GM12874 (cell line): Measurements from ENCODE around the gene NECAB2.

ENCODE experiments used
- TF ChIP-seq, protein P1 (sequence below): IDR thresholded peaks from 2 replicates; pipeline ENCODE4 v1.5.1; 2011; ENCODE audit warnings: low read depth, mild to moderate bottlenecking, control low read depth, low read length, moderate library complexity; ENCODE audit not compliant: insufficient read depth

NECAB2 gene

DNA sequence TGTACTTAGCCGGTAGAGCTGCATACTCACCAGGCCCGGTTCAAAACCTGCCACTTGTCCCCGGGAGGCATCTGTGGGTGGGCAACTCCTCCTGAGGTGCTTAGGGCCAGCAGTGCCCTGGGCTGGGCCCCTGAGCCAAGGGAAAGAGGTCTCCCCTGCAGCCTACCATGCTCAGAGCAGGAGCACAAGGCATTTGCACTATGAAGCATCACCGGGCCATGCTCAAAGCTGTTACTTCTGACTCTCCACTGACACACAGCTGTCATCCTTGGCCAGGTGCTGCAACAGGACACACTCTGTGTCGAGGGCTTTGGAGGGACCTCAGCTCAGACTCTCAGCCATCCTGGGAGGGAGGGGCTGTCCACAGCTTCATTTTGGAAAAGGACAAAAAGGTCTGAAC is 37.3 kb downstream of the NECAB2 start:
- TF ChIP-seq, protein P1, sequence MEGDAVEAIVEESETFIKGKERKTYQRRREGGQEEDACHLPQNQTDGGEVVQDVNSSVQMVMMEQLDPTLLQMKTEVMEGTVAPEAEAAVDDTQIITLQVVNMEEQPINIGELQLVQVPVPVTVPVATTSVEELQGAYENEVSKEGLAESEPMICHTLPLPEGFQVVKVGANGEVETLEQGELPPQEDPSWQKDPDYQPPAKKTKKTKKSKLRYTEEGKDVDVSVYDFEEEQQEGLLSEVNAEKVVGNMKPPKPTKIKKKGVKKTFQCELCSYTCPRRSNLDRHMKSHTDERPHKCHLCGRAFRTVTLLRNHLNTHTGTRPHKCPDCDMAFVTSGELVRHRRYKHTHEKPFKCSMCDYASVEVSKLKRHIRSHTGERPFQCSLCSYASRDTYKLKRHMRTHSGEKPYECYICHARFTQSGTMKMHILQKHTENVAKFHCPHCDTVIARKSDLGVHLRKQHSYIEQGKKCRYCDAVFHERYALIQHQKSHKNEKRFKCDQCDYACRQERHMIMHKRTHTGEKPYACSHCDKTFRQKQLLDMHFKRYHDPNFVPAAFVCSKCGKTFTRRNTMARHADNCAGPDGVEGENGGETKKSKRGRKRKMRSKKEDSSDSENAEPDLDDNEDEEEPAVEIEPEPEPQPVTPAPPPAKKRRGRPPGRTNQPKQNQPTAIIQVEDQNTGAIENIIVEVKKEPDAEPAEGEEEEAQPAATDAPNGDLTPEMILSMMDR, result no peak

DNA sequence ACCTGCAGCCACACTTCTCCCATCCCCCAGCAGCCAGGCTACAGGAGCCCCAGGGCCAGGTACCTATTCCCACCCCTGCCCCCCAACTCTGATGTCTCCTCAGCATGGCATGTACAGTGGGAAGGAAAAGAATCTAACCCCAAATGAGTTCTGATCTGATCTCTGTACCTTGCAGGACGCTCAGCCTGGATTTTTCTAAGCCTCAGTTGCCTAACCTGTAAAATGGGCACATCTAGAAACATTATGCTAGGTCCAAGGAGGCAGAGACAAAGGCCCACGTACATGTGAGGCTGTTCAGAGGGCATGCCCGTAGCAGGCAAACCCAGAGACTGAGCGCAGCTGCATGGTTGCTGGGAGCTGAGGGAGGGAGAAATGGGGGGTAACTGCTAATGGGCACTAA is 39.5 kb downstream of the NECAB2 start:
- TF ChIP-seq, protein P1, result no peak

DNA sequence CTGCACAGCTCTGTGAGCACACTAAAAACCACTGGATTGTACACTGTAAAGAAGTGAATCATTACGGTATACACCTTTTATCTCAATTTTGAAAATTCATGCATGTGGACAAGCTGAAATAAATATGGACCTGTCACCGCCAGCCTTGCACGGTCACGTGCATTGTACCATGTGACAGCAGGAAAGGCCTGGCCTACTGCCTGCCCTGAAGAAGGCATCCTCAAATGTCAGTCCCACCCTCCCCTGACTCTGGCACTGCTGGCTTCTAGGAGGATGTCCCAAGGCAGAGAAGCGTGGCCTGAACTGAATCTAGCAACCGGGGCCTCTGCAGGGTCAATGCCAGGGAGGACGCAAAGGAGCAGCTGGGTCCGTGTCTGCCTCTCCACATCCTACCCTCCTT is 39.9 kb downstream of the NECAB2 start:
- TF ChIP-seq, protein P1, result no peak

DNA sequence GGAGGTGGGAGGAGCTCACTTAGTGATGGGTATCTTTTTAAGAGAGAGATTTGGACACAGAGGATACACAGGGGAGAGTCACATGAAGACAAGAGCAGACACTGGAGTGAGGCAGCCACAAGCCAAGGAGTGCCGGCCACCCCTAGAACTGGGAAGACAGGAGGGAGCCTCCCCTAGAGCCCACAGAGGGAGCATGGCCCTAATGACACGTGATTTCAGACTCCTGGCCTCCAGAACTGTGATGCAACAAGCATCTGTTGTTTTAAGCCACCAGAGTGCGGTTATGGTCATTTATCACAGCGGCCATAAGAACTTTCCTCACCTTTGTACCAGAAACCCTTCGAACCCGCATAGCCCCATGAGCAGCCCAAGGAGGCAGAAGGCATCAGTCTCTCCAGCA is 41.2 kb downstream of the NECAB2 start:
- TF ChIP-seq, protein P1, result no peak

DNA sequence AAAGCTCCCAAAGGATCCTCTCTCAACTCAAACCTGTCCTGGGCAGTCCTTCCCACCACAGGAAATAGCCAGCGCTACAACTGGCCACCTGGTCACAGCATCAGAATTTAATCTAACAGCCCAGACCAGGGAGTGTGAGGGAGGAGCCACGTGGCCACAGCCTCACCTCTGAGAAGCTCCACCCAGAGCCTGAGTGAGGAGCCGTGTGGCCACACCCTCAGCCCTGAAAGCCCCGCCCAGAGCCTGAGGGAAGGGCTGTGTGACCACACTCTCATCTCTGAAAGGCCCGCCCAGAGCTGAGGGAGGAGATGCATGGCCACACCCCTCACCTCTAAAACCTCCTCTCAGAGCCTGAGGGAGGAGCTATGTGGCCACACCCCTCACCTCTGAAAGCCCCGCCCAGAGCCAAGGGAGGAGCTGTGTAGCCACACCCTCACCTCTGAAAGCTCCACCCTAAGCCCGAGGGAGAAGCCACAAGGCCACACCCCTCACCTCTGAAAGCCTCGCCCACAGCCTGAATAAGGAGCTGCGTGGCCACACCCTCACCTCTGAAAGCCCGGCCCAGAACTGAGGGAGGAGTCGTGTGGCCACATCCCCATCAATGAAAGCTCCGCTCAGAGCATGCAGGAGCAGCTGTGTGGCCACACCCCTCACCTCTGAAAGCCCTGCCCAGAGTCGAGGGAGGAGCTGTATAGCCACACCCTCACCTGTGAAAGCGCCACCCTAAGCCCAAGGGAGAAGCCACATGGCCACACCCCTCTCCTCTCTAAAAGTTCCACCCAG is 45.9 kb downstream of the NECAB2 start:
- TF ChIP-seq, protein P1, result no peak

DNA sequence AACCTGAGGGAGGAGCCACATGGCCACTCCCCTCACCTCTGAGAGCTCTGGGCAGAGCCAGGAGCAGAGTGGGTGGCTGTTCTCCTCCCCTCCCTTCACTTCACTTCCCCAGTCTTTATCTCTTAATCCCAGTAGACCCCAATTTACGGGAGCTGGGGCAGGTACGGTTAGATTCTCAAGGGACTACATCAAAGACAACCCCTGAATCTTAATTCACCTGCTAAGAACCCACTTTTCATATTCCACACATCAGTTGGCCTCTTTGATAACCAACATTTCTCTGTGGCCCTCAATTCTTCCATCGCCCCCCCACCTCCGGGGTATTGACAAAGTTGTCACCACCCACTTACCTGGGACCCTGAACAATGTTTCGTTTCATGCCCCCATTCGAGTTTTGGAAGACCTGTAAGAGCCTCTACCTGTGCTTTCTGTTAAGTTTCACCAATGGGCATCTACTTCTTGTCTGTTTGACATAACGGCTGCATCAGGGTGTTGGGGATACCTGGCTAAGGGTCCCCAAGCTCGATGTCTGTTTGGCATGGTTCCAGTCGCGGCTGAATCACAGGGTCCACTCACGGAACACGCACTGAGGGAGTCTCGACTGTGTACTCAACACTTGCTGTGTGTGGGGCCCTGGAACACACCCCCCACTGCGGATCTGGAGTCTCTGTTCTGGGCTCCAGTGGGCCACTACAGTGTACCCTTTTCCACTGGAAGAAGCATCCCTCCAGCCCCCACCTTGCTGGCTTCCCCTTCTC is 46.7 kb downstream of the NECAB2 start:
- TF ChIP-seq, protein P1, result no peak

DNA sequence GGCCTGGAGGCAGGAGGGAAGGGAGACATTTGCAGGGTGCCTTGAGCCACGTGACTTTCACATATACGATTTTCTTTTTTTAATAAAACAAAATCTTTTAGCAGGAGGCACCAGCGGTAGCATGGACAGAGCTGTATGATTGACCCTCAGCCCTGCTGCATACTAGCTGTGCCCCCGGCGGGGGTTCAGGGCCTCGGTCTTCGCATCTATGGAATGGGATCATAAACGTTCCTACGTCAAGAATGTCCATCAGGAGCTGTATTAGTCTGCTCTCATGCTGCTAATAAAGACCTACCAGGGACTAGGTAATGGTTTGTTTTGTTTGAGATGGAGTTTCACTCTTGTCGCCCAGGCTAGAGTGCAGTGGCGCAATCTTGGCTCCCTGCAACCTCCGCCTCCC is 47.4 kb downstream of the NECAB2 start:
- TF ChIP-seq, protein P1, result no peak
